K562 treated with DMSO at 1 percent for 48 hours (cell line): ENCODE measurements around the gene CD9. TPM values are rescaled to one million over a fixed set of nuclear protein-coding genes. Genes with fewer than 3 reads are reported as not detected.

ENCODE experiments used
- total RNA-seq: library from RNA; unstranded; fragments of 300-600 nt; gene quantifications from 2 replicates; pipeline ENCODE4 v1.2.3, GENCODE V29; 2022; ENCODE audit warnings: low replicate concordance; ENCODE audit errors: extremely low read depth

The CD9 gene, protein sequence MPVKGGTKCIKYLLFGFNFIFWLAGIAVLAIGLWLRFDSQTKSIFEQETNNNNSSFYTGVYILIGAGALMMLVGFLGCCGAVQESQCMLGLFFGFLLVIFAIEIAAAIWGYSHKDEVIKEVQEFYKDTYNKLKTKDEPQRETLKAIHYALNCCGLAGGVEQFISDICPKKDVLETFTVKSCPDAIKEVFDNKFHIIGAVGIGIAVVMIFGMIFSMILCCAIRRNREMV
- not detected in 2 replicates for total RNA-seq

DNA sequence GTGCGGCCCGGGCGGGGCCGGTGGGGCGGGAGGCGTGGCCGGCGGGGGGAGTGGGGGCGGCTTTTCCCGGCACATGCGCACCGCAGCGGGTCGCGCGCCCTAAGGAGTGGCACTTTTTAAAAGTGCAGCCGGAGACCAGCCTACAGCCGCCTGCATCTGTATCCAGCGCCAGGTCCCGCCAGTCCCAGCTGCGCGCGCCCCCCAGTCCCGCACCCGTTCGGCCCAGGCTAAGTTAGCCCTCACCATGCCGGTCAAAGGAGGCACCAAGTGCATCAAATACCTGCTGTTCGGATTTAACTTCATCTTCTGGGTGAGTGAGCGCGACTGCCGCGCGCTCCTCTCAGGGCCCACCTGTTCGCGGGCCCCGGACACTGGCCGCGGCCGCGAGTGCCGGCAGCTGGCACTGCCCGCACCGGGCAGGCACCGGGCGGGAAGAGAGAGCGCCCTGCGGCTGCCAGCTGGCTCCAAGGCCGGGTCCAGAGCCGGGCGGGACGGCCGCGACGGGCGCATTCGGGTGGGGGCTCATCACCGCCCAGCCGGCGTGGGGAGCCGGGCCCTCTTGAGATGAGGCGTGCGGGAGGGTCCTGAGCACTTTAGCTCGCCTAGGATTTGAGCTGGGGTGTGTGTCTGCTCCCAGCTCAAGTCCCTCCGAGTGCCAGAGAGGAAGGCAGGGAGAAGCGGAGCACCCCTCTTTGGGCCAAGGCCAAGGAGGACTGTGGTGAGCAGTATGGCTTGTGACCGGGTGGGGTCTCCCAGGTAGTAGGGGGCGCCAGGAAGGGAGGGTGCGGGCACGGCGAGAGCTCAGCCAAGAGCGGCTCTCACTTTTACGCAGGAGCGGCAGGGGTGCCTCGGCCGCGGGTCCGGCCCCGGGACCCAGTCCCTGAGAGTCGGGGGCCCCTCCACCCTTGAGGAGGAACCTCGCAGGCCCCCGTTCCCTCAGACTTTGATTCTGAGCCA lies at the start of gene CD9:
Gene CD9 (plus strand): TSS at position 145 of the 957 bp plus-strand sequence. CDS start 100 bp downstream, at position 245.

Other genes starting within 250 kb of the CD9 start
- not detected in 2 replicates for gene VWF, start 75.7 kb upstream of the CD9 start, total RNA-seq
- gene PLEKHG6, start 110.3 kb downstream of the CD9 start, total RNA-seq, result not detected in 2 replicates
- not detected in 2 replicates for gene TNFRSF1A, start 141.7 kb downstream of the CD9 start, total RNA-seq
- not detected in 2 replicates for gene SCNN1A, start 175.2 kb downstream of the CD9 start, total RNA-seq
- gene LTBR, start 183.8 kb downstream of the CD9 start, total RNA-seq, result not detected in 2 replicates
- not detected in 2 replicates for gene CD27, start 244.6 kb downstream of the CD9 start, total RNA-seq